Rectal smooth muscle tissue (tissue), 1 donor: ENCODE results near the gene HSPB8.

Experiments
- H3K27ac ChIP-seq: one replicate; pipeline ENCODE4 v1.7.0; 2013; ENCODE audit warnings: low read depth, low read length, inconsistent platforms
- H3K27me3 ChIP-seq: one replicate; pipeline ENCODE4 v1.7.0; 2013; ENCODE audit warnings: low read length; ENCODE audit not compliant: control insufficient read depth, insufficient read depth
- H3K36me3 ChIP-seq: one replicate; pipeline ENCODE4 v1.7.0; 2013; ENCODE audit warnings: low read length; ENCODE audit not compliant: control insufficient read depth, insufficient read depth
- H3K4me1 ChIP-seq: one replicate; pipeline ENCODE4 v1.7.0; 2013; ENCODE audit warnings: low read length; ENCODE audit not compliant: control insufficient read depth, insufficient read depth
- H3K4me3 ChIP-seq: one replicate; pipeline ENCODE4 v1.7.0; 2013; ENCODE audit warnings: low read length
- H3K9ac ChIP-seq: one replicate; pipeline ENCODE4 v1.7.0; 2013; ENCODE audit warnings: low read length

HSPB8 gene

GRCh38 chr12:119154435-119154818 lies 24.3 kb upstream of the HSPB8 start:
- Histone ChIP-seq H3K36me3 (no peaks in the 10 kb centered on the region), H3K4me1 (no peaks in the 10 kb centered on the region), H3K9ac (no peak overlapping the region), H3K4me3 (no peak overlapping the region), H3K27ac (no peak overlapping the region), H3K27me3 (no peaks in the 10 kb centered on the region)

DNA sequence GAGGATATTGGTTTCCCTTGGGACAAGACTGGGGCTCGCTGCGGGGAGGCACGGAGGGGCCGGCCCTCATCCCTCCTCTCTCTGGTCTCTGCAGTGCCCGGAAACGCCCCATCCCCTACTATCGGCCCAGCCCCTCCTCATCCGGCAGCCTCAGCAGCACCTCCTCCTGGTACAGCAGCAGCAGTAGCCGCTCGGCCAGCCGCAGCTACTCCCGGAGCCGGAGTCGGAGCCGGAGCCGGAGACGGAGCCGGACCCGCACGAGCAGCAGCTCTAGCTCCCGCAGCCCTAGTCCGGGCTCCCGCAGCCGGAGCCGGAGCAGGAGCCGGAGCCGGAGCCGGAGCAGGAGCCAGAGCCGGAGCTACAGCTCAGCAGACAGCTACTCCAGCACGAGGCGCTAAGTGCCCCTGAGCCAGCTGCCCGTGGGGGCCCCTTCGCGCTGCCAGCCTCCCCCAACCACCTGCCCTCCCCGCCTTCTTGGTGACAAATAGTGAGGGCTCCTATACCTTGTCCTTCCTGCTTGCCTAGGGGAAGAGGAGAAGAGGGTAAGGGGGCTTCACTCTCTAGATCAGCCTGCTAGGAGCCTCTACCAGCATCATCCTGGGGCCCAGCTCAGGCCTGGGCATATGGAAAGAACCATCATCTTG lies 22.2 kb upstream of the HSPB8 start:
- Histone ChIP-seq H3K36me3 (no peaks in the 10 kb centered on the region), H3K4me1 (no peaks in the 10 kb centered on the region), H3K27ac (no peak overlapping the region), H3K4me3 (no peak overlapping the region), H3K27me3 (no peaks in the 10 kb centered on the region), H3K9ac (no peak overlapping the region)

DNA sequence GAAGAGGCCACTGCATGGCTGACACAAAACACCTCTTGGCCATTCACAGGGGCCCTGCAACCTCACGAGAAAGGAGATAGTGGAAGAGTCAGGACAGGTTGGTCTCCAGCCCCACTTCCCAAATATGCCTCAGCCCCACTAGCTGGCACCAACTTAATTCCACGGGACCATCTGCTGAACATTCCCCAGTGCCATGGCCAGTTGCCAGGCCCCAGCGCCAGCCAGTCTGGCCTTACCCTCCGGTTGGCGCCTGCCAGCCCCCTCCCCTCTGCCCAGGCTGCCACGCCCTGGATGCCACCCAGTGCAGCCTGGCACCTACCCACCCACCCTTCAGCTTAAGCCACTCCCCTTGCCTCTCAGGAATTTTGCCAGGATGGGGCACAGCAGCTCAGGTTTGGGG lies 21.2 kb upstream of the HSPB8 start:
- Histone ChIP-seq H3K36me3 (no peaks in the 10 kb centered on the region), H3K9ac (no peak overlapping the region), H3K4me1 (no peaks in the 10 kb centered on the region), H3K27me3 (no peaks in the 10 kb centered on the region), H3K4me3 (no peak overlapping the region), H3K27ac (no peak overlapping the region)

DNA sequence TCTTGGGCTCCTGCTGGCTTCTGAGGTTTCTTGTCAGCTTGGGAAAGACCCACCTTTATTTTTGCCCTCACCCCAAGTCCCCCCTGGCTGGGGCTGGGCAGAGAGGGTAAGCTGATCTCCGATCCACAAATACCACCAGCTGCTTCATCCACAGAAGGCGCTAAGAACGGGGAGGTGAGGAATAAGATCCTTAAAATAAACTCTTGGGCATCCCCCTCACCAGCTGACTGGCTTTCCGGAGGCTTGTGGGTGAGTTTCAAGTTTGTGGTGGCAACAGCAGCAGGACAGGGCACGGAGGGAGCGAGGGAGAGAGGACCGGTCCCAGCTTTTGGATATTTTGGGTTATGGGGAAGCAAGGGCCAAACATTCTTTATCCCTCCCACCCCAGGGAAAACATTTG lies 20.8 kb upstream of the HSPB8 start:
- H3K4me1 ChIP-seq: no peaks in the 10 kb centered on the region
- no peaks in the 10 kb centered on the region for H3K36me3 ChIP-seq
- no peak overlapping the region for H3K27ac ChIP-seq
- H3K27me3 ChIP-seq: no peaks in the 10 kb centered on the region
- H3K9ac ChIP-seq: no peak overlapping the region
- H3K4me3 ChIP-seq: no peak overlapping the region

- no peaks in the 10 kb centered on the region for H3K27me3 ChIP-seq
- no peaks in the 10 kb centered on the region for H3K4me1 ChIP-seq
- H3K36me3 ChIP-seq: no peaks in the 10 kb centered on the region
- H3K4me3 ChIP-seq: no peak overlapping the region
- H3K9ac ChIP-seq: no peak overlapping the region
- H3K27ac ChIP-seq: no peak overlapping the region
Measured at GRCh38 chr12:119158402-119158801, 20.3 kb upstream of the HSPB8 start.

DNA sequence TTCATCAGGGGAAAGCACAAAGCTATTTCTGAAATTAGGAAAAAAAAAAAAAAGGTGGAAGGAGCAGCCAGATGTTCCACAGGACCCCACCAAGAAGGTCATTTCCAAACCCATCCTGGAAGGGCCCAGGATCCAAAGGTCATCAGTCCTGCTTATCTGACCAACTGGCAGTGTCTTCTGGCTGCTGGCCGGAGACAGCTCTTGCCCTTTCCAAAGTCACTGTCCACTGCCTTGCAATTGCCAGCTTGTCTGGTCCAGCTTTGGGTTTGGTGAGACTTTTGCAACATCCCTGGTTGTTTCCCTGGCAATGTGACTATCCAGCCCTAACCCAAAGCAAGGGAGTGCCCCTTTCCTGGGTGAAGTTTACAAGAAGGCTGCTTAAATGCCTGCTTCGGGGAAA lies 18.9 kb upstream of the HSPB8 start:
- no peak overlapping the region for H3K4me3 ChIP-seq
- H3K27me3 ChIP-seq: no peaks in the 10 kb centered on the region
- no peak overlapping the region for H3K9ac ChIP-seq
- no peaks in the 10 kb centered on the region for H3K36me3 ChIP-seq
- no peaks in the 10 kb centered on the region for H3K4me1 ChIP-seq
- H3K27ac ChIP-seq: no peak overlapping the region

- no peak overlapping the region for H3K9ac ChIP-seq
- no peak overlapping the region for H3K4me3 ChIP-seq
- H3K36me3 ChIP-seq: no peaks in the 10 kb centered on the region
- H3K4me1 ChIP-seq: no peaks in the 10 kb centered on the region
- H3K27me3 ChIP-seq: no peaks in the 10 kb centered on the region
- no peak overlapping the region for H3K27ac ChIP-seq
Measured at GRCh38 chr12:119167902-119168301, 10.8 kb upstream of the HSPB8 start.

GRCh38 chr12:119168721-119169120 lies 10.0 kb upstream of the HSPB8 start:
- H3K4me1 ChIP-seq: no peaks in the 10 kb centered on the region
- no peak overlapping the region for H3K9ac ChIP-seq
- H3K4me3 ChIP-seq: no peak overlapping the region
- H3K27ac ChIP-seq: no peak overlapping the region
- no peaks in the 10 kb centered on the region for H3K27me3 ChIP-seq
- H3K36me3 ChIP-seq: no peaks in the 10 kb centered on the region

DNA sequence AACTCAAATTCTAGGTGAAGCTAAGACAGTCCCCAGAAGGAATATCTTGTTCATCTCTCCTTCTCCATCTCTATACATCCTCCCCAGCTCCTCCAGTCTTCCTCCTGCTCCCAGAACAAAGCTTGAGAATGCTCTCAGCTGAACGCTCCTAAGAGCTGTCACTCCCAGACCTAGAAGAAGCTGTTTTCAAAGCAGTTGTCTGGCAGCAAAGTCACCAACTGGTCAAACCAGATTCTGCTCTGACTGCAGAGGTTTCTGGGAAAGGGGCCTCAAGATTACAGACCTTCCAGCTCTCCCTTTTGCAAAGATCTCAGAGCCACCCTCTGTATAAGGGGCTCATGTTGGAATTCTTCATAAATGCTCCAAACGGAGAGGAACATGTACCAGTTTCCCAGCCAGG lies 9.6 kb upstream of the HSPB8 start:
- Histone ChIP-seq H3K27me3 (no peaks in the 10 kb centered on the region), H3K36me3 (no peaks in the 10 kb centered on the region), H3K27ac (no peak overlapping the region), H3K4me3 (no peak overlapping the region), H3K4me1 (no peaks in the 10 kb centered on the region), H3K9ac (no peak overlapping the region)

DNA sequence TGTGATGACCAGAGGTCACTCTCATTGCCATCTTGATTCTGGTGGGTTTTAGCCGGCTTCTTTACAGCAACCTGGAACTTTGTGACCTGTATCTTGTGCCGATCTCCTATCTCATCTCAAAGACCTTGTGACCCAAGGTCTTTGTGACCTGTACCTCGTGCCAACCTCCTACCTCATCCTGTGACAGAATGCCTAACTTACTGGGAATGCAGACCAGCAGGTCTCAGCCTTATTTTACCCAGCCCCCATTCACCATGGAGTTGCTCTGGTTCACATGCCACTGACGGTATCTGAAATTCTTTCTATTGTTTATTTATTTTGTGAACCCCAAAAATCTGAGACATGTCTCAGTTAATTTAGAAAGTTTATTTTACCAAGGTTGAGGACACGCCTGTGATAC lies 7.4 kb upstream of the HSPB8 start:
- Histone ChIP-seq H3K27ac (no peak overlapping the region), H3K36me3 (no peaks in the 10 kb centered on the region), H3K27me3 (no peaks in the 10 kb centered on the region), H3K9ac (no peak overlapping the region), H3K4me1 (no peaks in the 10 kb centered on the region), H3K4me3 (no peak overlapping the region)

GRCh38 chr12:119171691-119172425 lies 6.9 kb upstream of the HSPB8 start:
- Histone ChIP-seq H3K36me3 (no peaks in the 10 kb centered on the region), H3K4me1 (peaks cover 4% of the 10 kb centered on the region), H3K4me3 (no peak overlapping the region), H3K9ac (no peak overlapping the region), H3K27ac (no peak overlapping the region), H3K27me3 (no peaks in the 10 kb centered on the region)

- no peak overlapping the region for H3K9ac ChIP-seq
- H3K4me1 ChIP-seq: peaks cover 6% of the 10 kb centered on the region
- H3K27ac ChIP-seq: peak overlapping the region; percentile 21
- no peaks in the 10 kb centered on the region for H3K27me3 ChIP-seq
- H3K4me3 ChIP-seq: no peak overlapping the region
- no peaks in the 10 kb centered on the region for H3K36me3 ChIP-seq
Measured at GRCh38 chr12:119175081-119175480, 3.6 kb upstream of the HSPB8 start.
